Hepatocyte (in vitro differentiated cells): ENCODE results near the gene QSOX2. TPM values are rescaled to one million over a fixed set of nuclear protein-coding genes. Genes with fewer than 3 reads are reported as not detected.

Experiments
- DNase-seq: peaks from one replicate; pipeline ENCODE4 v3.0.0-alpha.2; 2016; ENCODE audit warnings: low spot score
- H2AFZ ChIP-seq: fragments of 200-600 bp; sonication (generic); 2 replicates; pipeline ENCODE4 v1.6.0; 2016; ENCODE audit warnings: antibody characterized with exemption, mild to moderate bottlenecking
- H3K27ac ChIP-seq: fragments of 200-600 bp; sonication (generic); 2 replicates; pipeline ENCODE4 v1.5.1; 2016; ENCODE audit warnings: mild to moderate bottlenecking
- H3K27me3 ChIP-seq: fragments of 200-600 bp; sonication (generic); 2 replicates; pipeline ENCODE4 v1.6.1; 2016
- H3K36me3 ChIP-seq: fragments of 200-600 bp; sonication (generic); replicated peaks from 2 replicates; pipeline ENCODE4 v1.5.1; 2016; ENCODE audit warnings: low read depth; ENCODE audit not compliant: insufficient read depth
- H3K4me1 ChIP-seq: fragments of 200-600 bp; sonication (generic); 2 replicates; pipeline ENCODE4 v1.5.1; 2016; ENCODE audit warnings: mild to moderate bottlenecking, moderate library complexity; ENCODE audit not compliant: insufficient read depth
- H3K4me2 ChIP-seq: fragments of 200-600 bp; sonication (generic); 2 replicates; pipeline ENCODE4 v1.6.0; 2016
- H3K4me3 ChIP-seq: fragments of 200-600 bp; sonication (generic); 2 replicates; pipeline ENCODE4 v1.5.1; 2016; ENCODE audit warnings: mild to moderate bottlenecking
- H3K79me2 ChIP-seq: fragments of 200-600 bp; sonication (generic); 2 replicates; pipeline ENCODE4 v1.6.0; 2017; ENCODE audit warnings: mild to moderate bottlenecking
- H3K9me2 ChIP-seq: fragments of 200-600 bp; sonication (generic); replicated peaks from 2 replicates; pipeline ENCODE4 v1.6.0; 2017; ENCODE audit warnings: mild to moderate bottlenecking; ENCODE audit not compliant: insufficient read depth
- H3K9me3 ChIP-seq: fragments of 200-600 bp; sonication (generic); 2 replicates; pipeline ENCODE4 v1.5.1; 2016; ENCODE audit warnings: low read depth, mild to moderate bottlenecking
- H4K20me1 ChIP-seq: fragments of 200-600 bp; sonication (generic); 2 replicates; pipeline ENCODE4 v1.6.0; 2016; ENCODE audit warnings: mild to moderate bottlenecking; ENCODE audit not compliant: insufficient read depth, poor library complexity, severe bottlenecking
- EZH2 ChIP-seq: fragments of 200-600 bp; sonication (generic); IDR thresholded peaks from 2 replicates; pipeline ENCODE4 v1.6.1; 2016; ENCODE audit warnings: antibody characterized with exemption, mild to moderate bottlenecking, borderline replicate concordance
- EZH2phosphoT487 ChIP-seq: fragments of 200-600 bp; sonication (generic); IDR thresholded peaks from one replicate; pipeline ENCODE4 v1.6.1; 2018; ENCODE audit warnings: antibody characterized with exemption, mild to moderate bottlenecking, low read depth, moderate library complexity; ENCODE audit not compliant: unreplicated experiment, severe bottlenecking
- WGBS: methylation state at CpG from one replicate; pipeline ENCODE4 v1.1.6; 2016; ENCODE audit warnings: low lambda C conversion rate; ENCODE audit errors: missing lambda C conversion rate; 5-methylcytosine and 5-hydroxymethylcytosine counted together
- polyA plus RNA-seq: library from polyadenylated mRNA; unstranded; fragments of >200 nt; fragmentation: Nextera tagmentation; extraction: Ambion mirVana; gene quantifications from 2 replicates; pipeline ENCODE4 v1.2.1, GENCODE V29; 2016
- total RNA-seq: library from RNA; depleted of rRNA; stranded (reverse); fragments of >200 nt; gene quantifications from 2 replicates; pipeline ENCODE4 v1.2.3, GENCODE V29; 2014
- TF ChIP-seq, protein P1 (sequence below): fragments of 200-600 bp; sonication (generic); IDR thresholded peaks from 2 replicates; pipeline ENCODE4 v1.5.1; 2016; ENCODE audit warnings: antibody characterized with exemption, mild to moderate bottlenecking; ENCODE audit not compliant: poor library complexity

Gene QSOX2
- total and polyA plus RNA-seq, 2 experiments from 2014 or later, result 3.3 to 11.0 TPM

DNA sequence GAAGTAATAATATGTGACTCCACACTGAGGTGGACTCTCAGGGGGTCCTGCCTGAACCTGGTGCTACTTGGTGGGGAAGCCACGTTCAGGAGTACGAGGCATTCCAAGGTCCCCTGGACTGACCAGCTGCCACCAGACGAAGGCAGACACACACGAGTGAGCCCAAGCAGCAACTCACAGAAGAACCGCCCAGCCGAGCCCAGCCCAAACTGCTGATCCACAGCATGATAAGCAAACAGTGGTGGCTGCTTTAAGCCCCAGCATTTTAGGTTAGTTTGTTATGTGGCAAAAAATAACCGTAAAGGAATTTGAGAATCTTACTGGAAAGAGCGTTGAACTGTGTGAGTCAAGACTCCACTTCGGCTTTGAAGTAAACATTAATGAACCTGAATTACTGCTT lies 31.9 kb downstream of the QSOX2 start:
- H3K36me3 ChIP-seq, result peaks cover 4% of the 10 kb centered on the region
- TF ChIP-seq EZH2phosphoT487, result no peak
- TF ChIP-seq EZH2, result no peak
- TF ChIP-seq, protein P1, sequence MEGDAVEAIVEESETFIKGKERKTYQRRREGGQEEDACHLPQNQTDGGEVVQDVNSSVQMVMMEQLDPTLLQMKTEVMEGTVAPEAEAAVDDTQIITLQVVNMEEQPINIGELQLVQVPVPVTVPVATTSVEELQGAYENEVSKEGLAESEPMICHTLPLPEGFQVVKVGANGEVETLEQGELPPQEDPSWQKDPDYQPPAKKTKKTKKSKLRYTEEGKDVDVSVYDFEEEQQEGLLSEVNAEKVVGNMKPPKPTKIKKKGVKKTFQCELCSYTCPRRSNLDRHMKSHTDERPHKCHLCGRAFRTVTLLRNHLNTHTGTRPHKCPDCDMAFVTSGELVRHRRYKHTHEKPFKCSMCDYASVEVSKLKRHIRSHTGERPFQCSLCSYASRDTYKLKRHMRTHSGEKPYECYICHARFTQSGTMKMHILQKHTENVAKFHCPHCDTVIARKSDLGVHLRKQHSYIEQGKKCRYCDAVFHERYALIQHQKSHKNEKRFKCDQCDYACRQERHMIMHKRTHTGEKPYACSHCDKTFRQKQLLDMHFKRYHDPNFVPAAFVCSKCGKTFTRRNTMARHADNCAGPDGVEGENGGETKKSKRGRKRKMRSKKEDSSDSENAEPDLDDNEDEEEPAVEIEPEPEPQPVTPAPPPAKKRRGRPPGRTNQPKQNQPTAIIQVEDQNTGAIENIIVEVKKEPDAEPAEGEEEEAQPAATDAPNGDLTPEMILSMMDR, result no peak

DNA sequence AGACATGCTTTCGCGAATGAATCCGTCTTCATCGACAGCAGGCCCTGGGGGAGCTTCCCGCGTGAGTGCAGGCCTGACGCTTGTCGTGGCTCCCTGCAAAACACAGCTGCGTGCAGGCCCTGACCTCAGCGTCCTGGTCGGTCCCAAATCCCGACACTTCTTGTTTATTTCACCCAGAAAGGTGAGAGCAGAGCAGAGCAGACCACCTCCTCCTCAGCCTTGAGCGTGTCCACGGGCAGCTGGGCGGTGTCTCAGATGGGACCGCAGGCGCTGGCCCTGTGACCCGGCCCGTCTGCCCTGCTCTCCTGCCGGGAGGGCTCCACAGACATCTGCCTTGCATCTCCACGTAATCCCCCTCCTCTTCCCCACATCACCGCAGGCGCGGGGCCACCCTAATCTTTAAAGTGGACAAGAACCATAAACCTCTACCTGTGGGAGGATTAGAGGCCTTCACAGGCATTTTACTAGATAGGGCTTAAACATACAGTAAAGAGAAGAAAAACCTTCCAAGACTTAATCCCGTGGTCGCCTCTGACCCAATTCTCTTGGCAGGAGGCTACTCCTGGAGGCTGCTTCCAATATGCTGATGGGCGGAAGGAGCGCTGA lies 33.2 kb downstream of the QSOX2 start:
- Histone ChIP-seq H3K4me2 (no peak overlapping the region), H3K9me2 (no peaks in the 10 kb centered on the region), H2AFZ (no peak overlapping the region), H3K4me3 (no peak overlapping the region), H3K9me3 (no peaks in the 10 kb centered on the region), H3K27me3 (no peaks in the 10 kb centered on the region), H3K79me2 (no peaks in the 10 kb centered on the region), H3K27ac (no peak overlapping the region), H4K20me1 (no peaks in the 10 kb centered on the region), H3K36me3 (peaks cover 4% of the 10 kb centered on the region), H3K4me1 (no peaks in the 10 kb centered on the region)
- no peak for DNase-seq
- WGBS, result 92% methylated on average over 28 of the region's 28 CpGs
- no peak for TF ChIP-seq EZH2phosphoT487
- TF ChIP-seq, protein P1, result no peak
- no peak for TF ChIP-seq EZH2

More for the DNA sequence above, 31.9 kb downstream of the QSOX2 start:
- H3K9me2 ChIP-seq, result no peaks in the 10 kb centered on the region
- no peak overlapping the region for H2AFZ ChIP-seq
- H3K4me1 ChIP-seq, result no peaks in the 10 kb centered on the region
- H3K27me3 ChIP-seq, result no peaks in the 10 kb centered on the region
- 90% methylated on average over 9 of the region's 9 CpGs for WGBS
- no peaks in the 10 kb centered on the region for H4K20me1 ChIP-seq
- no peaks in the 10 kb centered on the region for H3K79me2 ChIP-seq
- no peak overlapping the region for H3K27ac ChIP-seq
- H3K4me2 ChIP-seq, result no peak overlapping the region
- DNase-seq, result no peak
- no peak overlapping the region for H3K4me3 ChIP-seq
- no peaks in the 10 kb centered on the region for H3K9me3 ChIP-seq

DNA sequence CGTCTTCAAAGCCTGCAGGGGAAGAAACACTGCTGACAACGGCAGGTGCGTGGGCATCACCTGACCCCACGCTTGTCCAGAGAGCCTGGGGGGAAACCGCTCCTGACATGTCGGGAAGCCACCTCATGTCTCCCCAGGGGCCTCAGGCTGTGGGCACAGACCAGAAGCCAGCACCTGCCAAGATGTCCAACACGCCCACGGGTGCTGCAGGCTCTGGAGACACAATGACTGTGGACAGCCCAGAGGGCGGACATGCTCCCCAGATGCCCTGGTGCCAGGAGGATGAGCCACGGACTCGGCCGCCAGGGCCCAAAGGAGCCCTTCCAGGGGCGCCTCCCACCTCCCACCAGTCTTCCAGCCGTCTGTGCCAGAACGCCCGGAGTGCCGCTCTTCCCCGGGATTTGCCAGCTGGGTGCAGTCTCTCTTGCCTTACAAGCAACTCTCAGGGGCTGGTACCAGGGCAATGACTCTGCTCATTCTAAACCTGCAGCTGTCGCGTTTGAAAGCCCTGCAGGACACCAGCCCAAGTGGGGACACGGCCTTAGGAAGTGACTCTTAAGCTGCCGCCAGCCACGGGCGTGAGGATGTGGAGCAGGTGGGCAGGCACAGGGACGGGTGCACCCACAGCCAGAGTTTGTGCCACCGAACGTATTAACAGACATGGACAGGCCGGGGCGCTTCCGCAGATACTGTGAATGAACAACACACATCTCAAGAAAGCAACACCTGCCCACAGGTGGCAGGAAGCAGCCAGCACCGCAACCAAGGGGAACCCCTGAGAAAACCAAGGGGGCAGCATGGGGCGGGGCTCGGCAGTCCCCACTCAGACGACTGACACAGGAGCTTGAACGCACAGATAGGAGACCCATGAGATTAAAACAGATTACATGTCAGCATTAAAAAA lies 33.9 kb downstream of the QSOX2 start:
- H3K27ac ChIP-seq, result no peak overlapping the region
- no peak overlapping the region for H3K4me3 ChIP-seq
- no peaks in the 10 kb centered on the region for H3K9me2 ChIP-seq
- no peak overlapping the region for H3K4me2 ChIP-seq
- no peaks in the 10 kb centered on the region for H4K20me1 ChIP-seq
- DNase-seq, result no peak
- H2AFZ ChIP-seq, result no peak overlapping the region
- peaks cover 4% of the 10 kb centered on the region for H3K36me3 ChIP-seq
- no peaks in the 10 kb centered on the region for H3K79me2 ChIP-seq
- no peaks in the 10 kb centered on the region for H3K9me3 ChIP-seq
- 96% methylated on average over 35 of the region's 35 CpGs for WGBS
- TF ChIP-seq, protein P1, result no peak
- TF ChIP-seq EZH2phosphoT487, result no peak
- TF ChIP-seq EZH2, result no peak
- H3K4me1 ChIP-seq, result no peaks in the 10 kb centered on the region
- no peaks in the 10 kb centered on the region for H3K27me3 ChIP-seq
